ENCODE data around the gene TARS2.

TARS2 gene

DNA sequence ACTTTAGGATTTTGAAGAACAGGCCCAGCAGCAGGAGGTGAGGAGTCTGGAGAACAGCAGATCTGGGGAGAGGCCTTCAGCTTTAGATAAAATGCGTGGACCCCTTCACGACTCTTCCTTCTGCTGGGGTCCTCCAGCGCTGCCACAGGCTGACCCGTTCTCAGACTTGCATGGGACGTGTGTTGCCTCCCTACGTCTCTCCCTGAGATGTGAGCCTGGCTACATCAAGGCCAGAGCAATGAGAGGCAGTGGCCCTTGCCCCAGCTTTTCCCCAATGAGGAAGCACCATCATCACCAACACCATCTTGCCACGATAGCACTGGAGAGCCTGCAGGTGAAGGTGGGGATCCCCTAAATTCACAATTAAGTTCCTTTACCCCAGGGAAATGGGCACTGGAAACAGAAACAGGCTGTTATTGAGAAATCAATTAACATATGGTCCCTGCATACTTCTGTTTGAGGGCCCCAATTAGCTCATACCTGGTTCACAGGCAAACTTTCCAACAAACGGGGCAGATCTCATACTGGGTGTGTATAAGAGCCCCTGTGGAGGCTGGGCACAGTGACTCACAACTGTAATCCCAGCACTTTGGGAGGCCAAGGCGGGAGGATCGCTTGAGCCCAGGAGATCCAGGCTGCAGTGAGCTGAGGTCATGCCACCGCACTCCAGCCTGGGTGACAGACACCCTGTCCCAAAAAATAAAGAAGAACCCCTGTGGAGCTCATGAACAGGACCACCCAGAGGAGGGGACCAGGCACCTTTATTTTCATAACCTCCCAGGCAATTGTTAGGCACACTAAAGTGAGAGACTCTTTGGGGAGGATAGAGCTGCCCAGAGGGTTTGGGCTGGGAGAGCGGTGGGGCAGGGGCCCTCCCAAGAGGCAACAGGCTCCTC, 49.9 kb downstream of the TARS2 start:
- DNase-seq (ENCODE audit: low read depth in 1 of 2, low spot score in 1 of 2) = no peak

DNA sequence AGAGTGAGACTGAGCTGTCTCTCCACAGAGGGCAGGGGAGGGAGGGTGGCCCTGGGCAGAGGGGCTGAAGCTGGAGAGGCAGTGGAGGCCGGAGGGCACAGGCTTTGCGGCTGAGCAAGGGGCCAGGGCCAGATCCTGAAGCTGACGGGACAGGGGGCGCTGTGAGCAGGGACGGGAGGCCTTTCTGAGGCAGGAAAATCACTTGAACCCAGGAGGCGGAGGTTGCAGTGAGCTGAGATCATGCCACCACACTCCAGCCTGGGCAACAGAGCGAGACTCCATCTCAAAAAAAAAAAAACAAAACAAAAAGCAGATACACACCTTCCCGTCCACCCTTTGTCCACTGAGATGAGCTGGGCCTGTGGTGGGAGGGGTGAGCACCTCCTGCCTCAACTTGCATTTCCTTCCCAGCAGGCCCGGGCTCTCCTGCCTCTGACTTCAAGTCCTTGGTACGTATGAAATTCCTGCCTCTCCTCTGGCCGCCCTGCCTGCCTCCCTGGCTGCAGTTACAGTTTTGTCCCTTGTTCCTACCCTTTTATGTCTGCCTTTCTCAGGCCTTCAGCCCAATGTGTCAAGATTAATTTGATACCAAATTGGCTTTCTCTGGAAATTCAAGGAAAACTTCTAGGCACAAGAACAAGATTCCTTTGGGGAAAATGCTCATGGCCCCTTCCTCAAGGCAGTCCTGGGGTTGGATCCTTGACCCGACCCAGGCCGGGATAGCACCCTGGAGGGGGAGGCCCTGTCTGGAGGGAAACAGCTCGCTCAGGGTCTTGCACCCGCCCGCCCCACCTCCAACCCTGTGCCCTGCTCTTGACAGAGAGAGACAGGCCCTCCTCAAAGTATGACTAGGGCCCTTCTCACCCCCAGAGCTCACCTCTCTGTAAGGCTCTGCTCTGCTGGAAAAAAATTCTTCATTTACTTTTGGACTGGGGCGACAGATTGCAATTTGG, 50.8 kb downstream of the TARS2 start:
- DNase-seq (ENCODE audit: low read depth in 1 of 2, low spot score in 1 of 2) = no peak

- no peak for DNase-seq (ENCODE audit: low read depth in 1 of 2, low spot score in 1 of 2)
Observed at GRCh38 chr1:150543500-150544143, 56.4 kb downstream of the TARS2 start.

DNA sequence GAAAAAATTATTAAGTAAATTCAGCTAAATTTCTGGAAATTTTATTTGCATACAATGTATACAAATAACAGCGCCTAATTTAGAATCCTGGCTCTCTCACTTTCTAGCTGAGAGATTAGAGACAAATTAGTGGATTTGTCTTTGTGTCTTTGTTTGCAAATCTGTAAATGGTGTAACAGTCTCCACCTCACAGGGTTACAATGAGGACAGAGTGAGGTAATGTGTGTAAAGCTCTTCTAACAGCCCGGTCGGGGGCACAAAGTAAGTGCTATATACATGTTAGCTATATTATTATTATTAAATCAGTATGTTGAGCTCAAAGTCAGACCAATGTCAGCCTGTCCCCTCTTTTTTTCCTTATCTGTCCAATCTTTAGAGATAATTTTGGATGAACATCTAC, 57.0 kb downstream of the TARS2 start:
- no peak for DNase-seq (ENCODE audit: low read depth in 1 of 2, low spot score in 1 of 2)

DNA sequence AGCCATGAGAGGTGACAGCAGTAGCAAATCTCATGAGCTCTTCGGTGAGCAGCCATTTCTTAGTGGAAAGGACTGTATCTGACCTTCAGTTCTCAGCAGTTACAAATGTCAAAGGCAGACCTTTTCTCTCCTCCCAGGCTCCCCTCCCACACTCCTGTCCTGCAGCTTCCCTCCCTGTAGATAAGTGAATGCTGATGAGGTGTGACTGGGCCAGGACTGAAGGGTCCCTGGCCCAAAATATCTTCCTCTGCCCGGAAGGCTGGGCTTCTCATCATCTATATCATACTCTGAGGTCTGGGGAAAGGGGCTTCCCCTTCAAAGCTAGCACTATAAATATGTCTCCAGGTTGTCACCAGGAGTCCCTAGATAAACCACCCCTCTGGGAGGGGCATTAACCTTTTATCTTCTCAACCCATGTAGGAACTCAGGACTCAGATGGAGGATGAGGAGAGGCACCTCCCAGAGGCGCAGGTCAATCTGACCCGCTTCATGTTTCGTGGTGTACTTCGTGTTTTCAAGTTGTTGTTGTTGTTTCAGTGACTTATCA, 58.3 kb downstream of the TARS2 start:
- DNase-seq (ENCODE audit: low read depth in 1 of 2, low spot score in 1 of 2) = no peak

GRCh38 chr1:150546294-150546937, 59.2 kb downstream of the TARS2 start:
- no peak for DNase-seq (ENCODE audit: low read depth in 1 of 2, low spot score in 1 of 2)

DNA sequence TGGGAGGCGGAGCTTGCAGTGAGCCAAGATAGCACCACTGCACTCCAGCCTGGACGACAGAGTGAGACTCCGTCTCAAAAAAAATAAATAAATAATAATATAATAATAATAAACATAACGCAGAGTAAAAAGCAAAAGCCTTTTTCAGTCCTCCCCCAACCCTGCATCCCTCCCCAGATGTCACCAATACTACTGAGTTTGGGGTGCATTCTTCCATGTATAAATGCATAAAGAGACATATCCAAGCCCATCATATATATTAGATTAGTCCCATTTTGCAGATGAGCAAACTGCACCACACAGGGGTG, 61.1 kb downstream of the TARS2 start:
- DNase-seq (ENCODE audit: low read depth in 1 of 2, low spot score in 1 of 2) = no peak

- no peak for DNase-seq (ENCODE audit: low read depth in 1 of 2, low spot score in 1 of 2)
Observed at GRCh38 chr1:150548632-150549495, 61.6 kb downstream of the TARS2 start, which contains the start of gene ADAMTSL4. Gene ADAMTSL4, plus strand, starts transcription at chr1:150549408. Its CDS starts 2,881 bp downstream, at chr1:150552289.

DNA sequence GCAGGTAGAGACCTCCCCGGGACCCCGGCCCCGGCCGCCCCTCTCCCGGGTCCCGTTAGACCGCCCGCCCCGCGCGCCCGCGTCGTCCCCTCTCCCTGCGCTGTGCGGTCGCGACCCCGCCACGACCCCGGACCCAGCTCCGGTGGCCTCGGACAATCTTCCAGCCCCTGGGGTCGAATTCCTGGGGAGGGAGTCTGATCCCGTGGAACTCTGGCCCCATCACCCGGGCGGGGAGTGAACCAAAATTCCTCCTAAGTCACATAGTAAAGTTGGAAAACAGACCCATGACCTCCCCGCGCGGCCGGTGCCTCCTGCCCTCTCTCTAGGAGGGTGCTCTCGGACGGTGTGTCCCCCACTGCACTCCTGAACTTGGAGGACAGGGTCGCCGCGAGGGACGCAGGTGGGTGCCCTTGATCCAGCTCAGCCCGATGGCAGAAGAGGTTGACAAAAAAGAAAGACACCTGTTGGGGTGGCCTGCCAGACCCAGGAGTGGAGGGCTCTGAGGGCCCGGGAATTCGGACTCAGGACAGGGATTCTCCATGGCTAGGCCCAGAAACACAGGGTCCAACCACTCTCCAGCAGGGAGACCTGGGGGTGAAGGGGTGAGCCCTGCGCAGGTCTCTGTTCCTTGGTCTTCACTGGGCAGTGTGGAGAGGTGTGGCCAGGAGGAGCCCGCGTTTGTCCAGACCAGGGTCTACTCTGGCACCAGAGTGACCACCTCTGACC, 62.4 kb downstream of the TARS2 start:
- DNase-seq (ENCODE audit: low read depth in 1 of 2, low spot score in 1 of 2) = no peak

DNA sequence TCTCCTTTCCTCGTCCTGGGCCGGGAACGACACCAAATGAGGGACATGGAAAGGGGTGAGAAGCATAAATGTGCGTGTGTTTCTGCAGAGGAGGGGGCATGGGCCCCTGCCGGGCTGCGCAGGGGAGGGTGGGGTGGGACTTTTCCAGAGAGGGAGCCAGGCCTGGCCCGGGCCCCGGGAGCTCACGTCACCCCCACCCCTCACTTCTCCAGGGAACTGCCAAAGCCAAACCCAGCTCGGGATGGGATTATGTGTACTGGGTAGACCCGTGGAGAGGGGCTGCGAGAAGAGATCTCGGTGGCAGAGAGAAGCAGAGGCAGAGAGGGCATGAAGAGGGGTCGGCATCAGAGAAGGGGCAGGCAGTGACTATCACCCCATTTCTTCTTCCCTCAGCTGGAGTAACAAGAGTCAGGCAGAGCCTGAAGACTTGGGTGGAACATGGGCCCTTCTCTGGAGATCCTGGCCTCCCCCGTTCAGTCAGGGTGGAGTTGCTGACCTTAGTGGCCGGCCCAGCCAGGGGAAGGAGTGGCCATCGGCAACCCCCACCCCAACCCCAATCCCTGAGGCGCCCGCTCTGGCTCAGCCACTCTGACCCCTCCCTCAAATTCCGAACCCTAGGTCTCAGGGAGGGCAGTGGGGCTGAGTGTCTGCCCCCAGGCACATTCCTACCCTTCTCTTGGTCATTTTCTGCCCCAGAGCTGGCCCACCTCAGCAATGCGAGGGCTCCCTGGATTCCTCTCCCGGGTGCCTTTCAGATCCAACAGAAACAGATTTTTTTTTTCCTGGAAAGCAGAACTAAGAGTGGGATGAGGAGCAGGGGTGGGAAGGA, 63.2 kb downstream of the TARS2 start:
- no peak for DNase-seq (ENCODE audit: low read depth in 1 of 2, low spot score in 1 of 2)

DNA sequence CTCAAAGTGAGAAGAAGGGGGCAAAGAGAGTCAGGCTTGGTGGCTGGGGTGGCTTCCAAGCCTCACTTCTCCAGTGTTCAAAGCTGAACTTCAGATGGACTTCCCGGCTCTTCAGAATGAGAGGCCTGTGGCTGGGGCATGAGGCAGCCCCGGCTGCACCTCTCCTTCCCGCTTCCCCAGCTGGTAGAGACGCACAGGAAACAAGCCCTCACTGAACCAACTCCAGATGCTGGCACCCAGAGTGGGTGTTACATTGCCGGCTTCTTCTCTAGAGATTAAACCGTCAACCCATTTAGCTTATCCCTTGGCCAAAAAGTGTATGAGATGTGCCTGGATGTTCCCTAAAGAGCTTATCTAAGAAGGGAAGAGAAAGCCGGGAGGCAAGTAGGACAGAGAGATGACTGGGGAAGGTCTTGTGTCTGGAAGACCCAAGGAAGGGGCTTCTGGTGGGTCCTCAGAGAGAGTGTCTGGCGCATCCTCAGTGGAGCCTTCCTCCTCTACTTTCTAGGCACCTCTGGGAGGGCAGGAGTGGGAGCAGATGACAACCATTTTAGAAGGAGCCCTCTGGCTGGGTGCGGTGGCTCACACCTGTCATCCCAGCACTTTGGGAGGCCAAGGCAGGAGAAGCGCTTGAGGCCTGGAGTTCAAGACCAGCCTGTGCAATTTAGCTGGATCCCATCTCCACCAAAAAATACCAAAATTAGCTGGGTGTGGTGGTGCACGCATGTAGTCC, 64.0 kb downstream of the TARS2 start:
- DNase-seq (ENCODE audit: low read depth in 1 of 2, low spot score in 1 of 2) = no peak

DNA sequence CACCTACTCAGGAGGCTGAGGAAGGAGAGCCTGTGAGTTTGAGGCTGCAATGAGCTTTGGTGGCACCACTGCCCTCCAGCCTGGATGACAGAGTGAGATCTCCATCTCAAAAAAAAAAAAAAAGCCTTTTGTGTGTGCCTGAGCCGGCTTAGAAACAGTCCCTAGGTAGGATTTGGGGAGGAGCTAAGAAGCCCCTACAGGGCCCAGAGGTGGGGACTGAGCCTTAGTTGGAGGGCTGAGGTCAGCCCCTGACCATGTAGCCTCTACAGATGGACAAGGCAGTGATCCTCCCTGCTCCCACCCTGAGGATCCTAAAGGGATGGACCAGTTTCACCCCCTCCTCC, 64.5 kb downstream of the TARS2 start:
- no peak for DNase-seq (ENCODE audit: low read depth in 1 of 2, low spot score in 1 of 2)

DNA sequence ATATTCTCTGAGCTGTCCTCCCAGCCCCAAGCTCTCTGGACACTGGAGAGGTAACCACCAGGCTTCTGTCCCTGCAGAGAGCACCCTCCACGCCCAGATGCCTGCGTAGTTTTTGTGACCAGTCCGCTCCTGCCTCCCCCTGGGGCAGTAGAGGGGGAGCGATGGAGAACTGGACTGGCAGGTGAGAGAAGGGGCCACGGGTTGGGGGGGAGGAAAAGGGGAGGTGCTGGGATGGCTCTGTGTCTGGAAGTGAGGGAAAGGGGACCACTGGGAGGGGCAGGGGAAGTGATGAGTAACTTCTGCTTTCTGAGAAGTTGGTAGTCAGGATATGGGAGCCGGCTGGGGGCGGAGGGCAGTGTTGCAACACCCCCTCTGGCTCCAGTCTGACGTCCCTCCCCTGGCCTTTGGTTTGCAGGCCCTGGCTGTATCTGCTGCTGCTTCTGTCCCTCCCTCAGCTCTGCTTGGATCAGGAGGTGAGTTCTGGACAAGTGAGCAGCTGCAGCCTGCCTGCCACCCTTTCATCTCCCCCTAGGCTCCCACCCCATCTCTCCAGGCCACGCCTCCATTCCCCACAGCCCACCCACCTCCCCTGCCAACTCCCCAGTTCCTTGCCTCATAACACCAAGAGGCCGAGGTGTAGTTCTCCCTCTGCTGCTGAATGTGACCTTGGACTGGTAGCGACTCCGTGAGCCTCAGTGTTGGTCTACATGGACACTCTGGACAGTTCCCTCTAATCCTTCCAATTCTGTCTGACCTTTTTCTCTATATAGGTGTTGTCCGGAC, 65.1 kb downstream of the TARS2 start:
- no peak for DNase-seq (ENCODE audit: low read depth in 1 of 2, low spot score in 1 of 2)

- DNase-seq (ENCODE audit: low read depth in 1 of 2, low spot score in 1 of 2) = no peak
Observed at GRCh38 chr1:150552911-150553289, 65.7 kb downstream of the TARS2 start.

DNA sequence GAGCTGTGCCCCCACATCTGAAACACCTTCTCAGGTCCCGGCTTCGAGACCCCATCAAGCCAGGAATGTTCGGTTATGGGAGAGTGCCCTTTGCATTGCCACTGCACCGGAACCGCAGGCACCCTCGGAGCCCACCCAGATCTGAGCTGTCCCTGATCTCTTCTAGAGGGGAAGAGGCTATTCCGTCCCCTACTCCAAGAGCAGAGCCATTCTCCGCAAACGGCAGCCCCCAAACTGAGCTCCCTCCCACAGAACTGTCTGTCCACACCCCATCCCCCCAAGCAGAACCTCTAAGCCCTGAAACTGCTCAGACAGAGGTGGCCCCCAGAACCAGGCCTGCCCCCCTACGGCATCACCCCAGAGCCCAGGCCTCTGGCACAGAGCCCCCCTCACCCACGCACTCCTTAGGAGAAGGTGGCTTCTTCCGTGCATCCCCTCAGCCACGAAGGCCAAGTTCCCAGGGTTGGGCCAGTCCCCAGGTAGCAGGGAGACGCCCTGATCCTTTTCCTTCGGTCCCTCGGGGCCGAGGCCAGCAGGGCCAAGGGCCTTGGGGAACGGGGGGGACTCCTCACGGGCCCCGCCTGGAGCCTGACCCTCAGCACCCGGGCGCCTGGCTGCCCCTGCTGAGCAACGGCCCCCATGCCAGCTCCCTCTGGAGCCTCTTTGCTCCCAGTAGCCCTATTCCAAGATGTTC, 66.3 kb downstream of the TARS2 start:
- no peak for DNase-seq (ENCODE audit: low read depth in 1 of 2, low spot score in 1 of 2)

DNA sequence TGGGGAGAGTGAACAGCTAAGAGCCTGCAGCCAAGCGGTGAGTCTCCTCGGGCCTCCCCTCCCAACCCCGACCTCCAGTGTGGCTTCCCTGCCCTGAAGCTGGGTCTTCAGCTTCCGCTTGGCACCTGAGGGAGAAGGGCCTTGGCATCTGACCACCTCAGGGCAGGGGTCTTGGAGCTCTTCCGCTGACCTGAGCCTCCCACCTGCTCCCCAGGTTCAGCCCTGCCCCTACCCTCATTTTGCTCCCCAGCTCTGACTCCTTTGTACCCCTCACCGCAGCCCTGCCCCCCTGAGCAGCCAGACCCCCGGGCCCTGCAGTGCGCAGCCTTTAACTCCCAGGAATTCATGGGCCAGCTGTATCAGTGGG, 66.8 kb downstream of the TARS2 start:
- no peak for DNase-seq (ENCODE audit: low read depth in 1 of 2, low spot score in 1 of 2)

All from activated T-helper 1 cell treated with anti-CD3 and anti-CD28 coated beads, Interleukin-2, amount 50 U/mL, for 16 hours (primary cell).